OCI-M2 (cell line): ENCODE measurements around the gene CAPN5.
A peak's percentile ranks its signal among the peaks of the same experiment; 100 is the strongest.
"Not testable (repeated sequence)": the region's sequence is repeated elsewhere in the genome, so short reads cannot be mapped to it uniquely, and the experiment has no call there.

Source experiments
- DNase-seq: peaks from one replicate; lab custom pipeline; 2025; ENCODE audit not compliant: unreplicated experiment; lab: John Stamatoyannopoulos, UW

The CAPN5 gene

GRCh38 chr11:77066229-77067042 is at the start of gene CAPN5:
TSS of gene CAPN5 (plus strand) at chr11:77066971. CDS start at chr11:77084887, 17,916 bp downstream.
- DNase-seq = peak; percentile 26

- DNase-seq = not testable (repeated sequence)
Observed at GRCh38 chr11:77018396-77018924, 48.3 kb upstream of the CAPN5 start.

GRCh38 chr11:77019976-77020595 is 46.7 kb upstream of the CAPN5 start:
- no peak for DNase-seq

- DNase-seq = no peak
Observed at GRCh38 chr11:77020734-77021133, 46.0 kb upstream of the CAPN5 start.

- DNase-seq = no peak
Observed at GRCh38 chr11:77024745-77025144, 42.0 kb upstream of the CAPN5 start.

- no peak for DNase-seq
Observed at GRCh38 chr11:77026221-77026620, 40.5 kb upstream of the CAPN5 start.

- no peak for DNase-seq
Observed at GRCh38 chr11:77026743-77027142, 40.0 kb upstream of the CAPN5 start.

GRCh38 chr11:77027275-77027674 is 39.5 kb upstream of the CAPN5 start:
- DNase-seq = no peak

- DNase-seq = no peak
Observed at GRCh38 chr11:77029829-77030228, 36.9 kb upstream of the CAPN5 start.

- DNase-seq = no peak
Observed at GRCh38 chr11:77030834-77031414, 35.8 kb upstream of the CAPN5 start.

GRCh38 chr11:77031599-77031998 is 35.2 kb upstream of the CAPN5 start:
- DNase-seq = no peak

- no peak for DNase-seq
Observed at GRCh38 chr11:77035039-77035438, 31.7 kb upstream of the CAPN5 start.

- DNase-seq = no peak
Observed at GRCh38 chr11:77035580-77035979, 31.2 kb upstream of the CAPN5 start.

- no peak for DNase-seq
Observed at GRCh38 chr11:77036398-77036797, 30.4 kb upstream of the CAPN5 start.

GRCh38 chr11:77037057-77037456 is 29.7 kb upstream of the CAPN5 start:
- DNase-seq = no peak

GRCh38 chr11:77038029-77038824 is 28.5 kb upstream of the CAPN5 start:
- DNase-seq = no peak

GRCh38 chr11:77038825-77039326 is 27.9 kb upstream of the CAPN5 start:
- DNase-seq = no peak

GRCh38 chr11:77039491-77040400 is 27.0 kb upstream of the CAPN5 start:
- DNase-seq = no peak

- DNase-seq = no peak
Observed at GRCh38 chr11:77040401-77040777, 26.4 kb upstream of the CAPN5 start.

GRCh38 chr11:77040889-77041288 is 25.9 kb upstream of the CAPN5 start:
- no peak for DNase-seq
